PC-3 (cell line): ENCODE results near the gene SCPEP1. TPM values are rescaled to one million over a fixed set of nuclear protein-coding genes. Genes with fewer than 3 reads are reported as not detected.

Experiments
- ATAC-seq: fragments of 200-7000 bp; cut with Tn5 transposase; 2 replicates; pipeline ENCODE4 v1.9.1; 2020; ENCODE audit warnings: mild to moderate bottlenecking, moderate library complexity
- BruUV-seq: library from RNA; stranded (reverse); fragments of 400-500 nt; replicated peaks from 2 replicates; lab custom pipeline; 2021; lab: Mats Ljungman, UMichigan
- CTCF ChIA-PET: fragments of 300-600 bp; sonication (Branson Sonifier 250); formaldehyde crosslinking; loops from one replicate; lab custom pipeline; 2022; ENCODE audit warnings: antibody characterized with exemption; lab: Charles Lee
- POLR2A ChIA-PET: fragments of 300-600 bp; sonication (Branson Sonifier 250); formaldehyde crosslinking; loops from one replicate; lab custom pipeline; 2022; ENCODE audit warnings: antibody characterized with exemption; ENCODE audit not compliant: unreplicated experiment; lab: Charles Lee
- DNase-seq: peaks from one replicate; pipeline ENCODE4 v3.0.0-alpha.2; 2015
- H2AFZ ChIP-seq: fragments of 300-600 bp; sonication (generic); 2 replicates; pipeline ENCODE4 v1.6.0; 2016; ENCODE audit warnings: antibody characterized with exemption, low read length
- H3F3A ChIP-seq: fragments of 300-600 bp; sonication (generic); one replicate; pipeline ENCODE4 v1.6.0; 2017; ENCODE audit warnings: antibody characterized with exemption, low read length, control low read depth, mild to moderate bottlenecking; ENCODE audit not compliant: unreplicated experiment
- H3K27ac ChIP-seq: fragments of 300-600 bp; sonication (generic); 2 replicates; pipeline ENCODE4 v1.5.1; 2016; ENCODE audit warnings: mild to moderate bottlenecking, low read length
- H3K27me3 ChIP-seq: fragments of 300-600 bp; sonication (generic); 2 replicates; pipeline ENCODE4 v1.6.1; 2016; ENCODE audit warnings: low read length, mixed read lengths
- H3K36me3 ChIP-seq: fragments of 300-600 bp; sonication (generic); 2 replicates; pipeline ENCODE4 v1.6.1; 2016; ENCODE audit warnings: low read depth, mixed run types, low read length, mixed read lengths
- H3K4me1 ChIP-seq: fragments of 300-600 bp; sonication (generic); 2 replicates; pipeline ENCODE4 v1.5.1; 2016; ENCODE audit warnings: low read length; ENCODE audit not compliant: insufficient read depth
- H3K4me2 ChIP-seq: fragments of 300-600 bp; sonication (generic); 2 replicates; pipeline ENCODE4 v1.6.0; 2016; ENCODE audit warnings: low read length
- H3K4me3 ChIP-seq: fragments of 300-600 bp; sonication (generic); 2 replicates; pipeline ENCODE4 v1.5.1; 2016; ENCODE audit warnings: mild to moderate bottlenecking, low read length, mixed read lengths
- H3K79me2 ChIP-seq: fragments of 300-600 bp; sonication (generic); 2 replicates; pipeline ENCODE4 v1.6.1; 2017; ENCODE audit warnings: low read length, mixed read lengths
- H3K9ac ChIP-seq: fragments of 300-600 bp; sonication (generic); 2 replicates; pipeline ENCODE4 v1.6.0; 2016; ENCODE audit warnings: mild to moderate bottlenecking, low read length
- H3K9me2 ChIP-seq: fragments of 300-600 bp; sonication (generic); replicated peaks from 2 replicates; pipeline ENCODE4 v1.6.1; 2016; ENCODE audit warnings: mixed run types, low read length, mixed read lengths
- H3K9me3 ChIP-seq: fragments of 300-600 bp; sonication (generic); 2 replicates; pipeline ENCODE4 v1.6.1; 2016; ENCODE audit warnings: low read length, mixed read lengths
- H4K20me1 ChIP-seq: fragments of 300-600 bp; sonication (generic); 2 replicates; pipeline ENCODE4 v1.6.1; 2016; ENCODE audit warnings: low read length, mixed read lengths
- CTCF ChIP-seq: fragments of 300-600 bp; sonication (generic); conservative IDR thresholded peaks from 2 replicates; pipeline ENCODE4 v1.5.1; 2017; ENCODE audit warnings: antibody characterized with exemption, low read depth, mild to moderate bottlenecking, low read length
- EZH2 ChIP-seq: fragments of 300-600 bp; sonication (generic); IDR thresholded peaks from one replicate; pipeline ENCODE4 v1.6.1; 2017; ENCODE audit warnings: antibody characterized with exemption, mild to moderate bottlenecking, low read length; ENCODE audit not compliant: unreplicated experiment
- EZH2phosphoT487 ChIP-seq: fragments of 300-600 bp; sonication (generic); IDR thresholded peaks from 2 replicates; pipeline ENCODE4 v1.6.1; 2018; ENCODE audit warnings: mild to moderate bottlenecking, antibody characterized with exemption, low read length, borderline replicate concordance
- intact Hi-C: fragments of 100-400 bp; cut with micrococcal nuclease; formaldehyde crosslinking; loops from 2 replicates; pipeline ENCODE4 v1.9.0; 2023
- total RNA-seq: library from RNA; depleted of rRNA; stranded (reverse); fragments of >200 nt; gene quantifications from 2 replicates; pipeline ENCODE4 v1.2.3, GENCODE V29; 2014

SCPEP1 gene
- total RNA-seq, 1 experiment from 2014 or later: 73.3 TPM

- no peak overlapping the region for H3K4me3 ChIP-seq
- no peaks in the 10 kb centered on the region for H3F3A ChIP-seq
- H3K9ac ChIP-seq: no peak overlapping the region
- intact Hi-C loops: no loop called here
- no peak for TF ChIP-seq EZH2
- no peak for TF ChIP-seq EZH2phosphoT487
- TF ChIP-seq CTCF: no peak
- H3K9me2 ChIP-seq: no peaks in the 10 kb centered on the region
- H4K20me1 ChIP-seq: no peaks in the 10 kb centered on the region
- ATAC-seq (no peak), DNase-seq (no peak)
- no peak overlapping the region for H3K27ac ChIP-seq
- CTCF ChIA-PET: interaction anchor here (0.6 kb wide), 2 partner anchors 10 to 681 kb away, joined by 3 to 4 read pairs; no protein-coding TSS in a partner anchor
- H3K4me1 ChIP-seq: peaks cover 5% of the 10 kb centered on the region
- POLR2A ChIA-PET: no interaction called here
- BruUV-seq: no TSS peak
- H3K4me2 ChIP-seq: no peak overlapping the region
- H3K79me2 ChIP-seq: no peaks in the 10 kb centered on the region
- peaks cover 15% of the 10 kb centered on the region; the same call in 1 of the 2 replicates for H3K36me3 ChIP-seq
- no peaks in the 10 kb centered on the region for H3K9me3 ChIP-seq
- H3K27me3 ChIP-seq: no peaks in the 10 kb centered on the region
- no peak overlapping the region for H2AFZ ChIP-seq
These were observed 11.1 kb downstream of the SCPEP1 start for GRCh38 chr17:56988901-56989572.

GRCh38 chr17:56992364-56992763 is 14.4 kb downstream of the SCPEP1 start:
- Histone ChIP-seq H3K9ac (no peak overlapping the region), H3K9me2 (no peaks in the 10 kb centered on the region), H3K27ac (no peak overlapping the region), H3K36me3 (peaks cover 15% of the 10 kb centered on the region; the same call in 1 of the 2 replicates), H3K9me3 (no peaks in the 10 kb centered on the region), H4K20me1 (no peaks in the 10 kb centered on the region), H3K4me1 (peaks cover 20% of the 10 kb centered on the region), H3K79me2 (no peaks in the 10 kb centered on the region), H3K4me3 (no peak overlapping the region), H2AFZ (no peak overlapping the region), H3K4me2 (no peak overlapping the region), H3F3A (peaks cover 4% of the 10 kb centered on the region), H3K27me3 (no peaks in the 10 kb centered on the region)
- intact Hi-C loops: loop anchor here (5.0 kb wide), 1 partner anchor 90 kb away; no protein-coding TSS in a partner anchor
- CTCF ChIA-PET: no interaction called here
- POLR2A ChIA-PET: no interaction called here
- no peak for TF ChIP-seq EZH2
- no peak for TF ChIP-seq CTCF
- TF ChIP-seq EZH2phosphoT487: no peak
- DNase-seq: no peak
- no peak for ATAC-seq
- no TSS peak for BruUV-seq
